ENCODE results near the gene MARK3. TPM values are rescaled to one million over a fixed set of nuclear protein-coding genes. Genes with fewer than 3 reads are reported as not detected.

The MARK3 gene
- polyA plus RNA-seq, 1 donor = 64.4 TPM

- DNase-seq (ENCODE audit: low read depth) = no peak
Measured at GRCh38 chr14:103548463-103549351, 163.5 kb downstream of the MARK3 start.

GRCh38 chr14:103549361-103550311 is 164.4 kb downstream of the MARK3 start:
- no peak for DNase-seq (ENCODE audit: low read depth)

- DNase-seq (ENCODE audit: low read depth) = no peak
Measured at GRCh38 chr14:103550451-103551337, 165.5 kb downstream of the MARK3 start.

GRCh38 chr14:103551338-103551762 is 166.1 kb downstream of the MARK3 start:
- no peak for DNase-seq (ENCODE audit: low read depth)

GRCh38 chr14:103552011-103552845 is 167.0 kb downstream of the MARK3 start:
- DNase-seq (ENCODE audit: low read depth) = no peak

- DNase-seq (ENCODE audit: low read depth) = no peak
Measured at GRCh38 chr14:103552846-103553210, 167.6 kb downstream of the MARK3 start.

Other genes with a start within 250 kb of the MARK3 start
- 205 TPM for gene EIF5, start 51.2 kb upstream of the MARK3 start, polyA plus RNA-seq (ENCODE audit: insufficient read length)
- gene CKB, start 137.4 kb downstream of the MARK3 start, polyA plus RNA-seq (ENCODE audit: insufficient read length) = 294 TPM
- 7.2 TPM for gene TRMT61A, start 143.8 kb downstream of the MARK3 start, polyA plus RNA-seq (ENCODE audit: insufficient read length)
- 21.1 TPM for gene BAG5, start 177.2 kb downstream of the MARK3 start, polyA plus RNA-seq (ENCODE audit: insufficient read length)
- gene COA8, start 177.5 kb downstream of the MARK3 start, polyA plus RNA-seq (ENCODE audit: insufficient read length) = 56.4 TPM
- gene KLC1, start 243.8 kb downstream of the MARK3 start, polyA plus RNA-seq (ENCODE audit: insufficient read length) = 104 TPM